HG03558 (cell line): ENCODE results near the gene DPH2.

Source experiments
- ATAC-seq: cut with Tn5 transposase; IDR thresholded peaks from one replicate; pipeline ENCODE4 v1.9.1; 2021; ENCODE audit warnings: moderate number of reproducible peaks; ENCODE audit not compliant: unreplicated experiment; ENCODE audit errors: extremely low read depth

The DPH2 gene

DNA sequence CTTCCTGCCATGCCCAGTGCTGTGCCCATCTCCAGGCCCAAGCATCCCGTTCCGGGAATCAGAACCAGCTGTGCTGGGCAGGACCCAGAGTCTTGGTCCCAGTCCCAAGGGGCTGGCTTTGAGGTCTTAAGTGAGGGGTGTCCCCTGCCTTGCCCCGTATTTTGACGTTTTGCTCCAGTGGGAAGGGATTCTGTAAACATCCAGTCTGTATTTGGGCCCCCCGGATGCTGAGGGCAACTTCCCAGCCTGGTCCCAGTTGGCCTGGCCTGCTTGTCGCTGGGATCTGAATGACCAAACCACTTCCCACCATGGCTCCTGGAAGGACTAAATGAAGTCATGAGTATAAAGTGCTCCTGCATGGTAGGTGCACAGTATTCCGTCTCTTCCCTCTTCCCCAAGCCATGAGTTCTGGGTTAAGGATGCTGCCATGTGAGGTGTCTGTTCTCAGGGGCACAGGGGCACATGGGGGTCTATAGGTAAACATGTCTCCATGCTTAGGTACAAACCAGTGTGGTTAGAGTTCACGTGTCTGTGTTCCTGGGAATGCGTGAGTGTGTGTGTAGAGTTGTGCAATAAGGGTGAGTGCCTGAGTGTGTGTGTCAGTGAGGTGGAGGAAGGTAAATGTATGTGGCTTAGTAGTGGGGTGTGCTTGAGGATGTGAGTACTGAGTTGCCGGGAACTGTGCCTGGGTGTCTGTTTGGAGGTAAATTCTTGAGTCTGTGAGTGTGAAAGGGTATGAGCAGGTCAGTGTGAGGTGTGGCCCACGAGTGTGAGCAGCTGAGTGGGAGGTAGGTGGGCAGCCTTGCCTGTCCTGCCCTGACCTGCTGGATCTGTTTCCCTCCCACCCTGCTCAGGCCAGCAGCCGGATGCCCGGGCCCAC is 10.7 kb downstream of the DPH2 start:
- no peak for ATAC-seq

DNA sequence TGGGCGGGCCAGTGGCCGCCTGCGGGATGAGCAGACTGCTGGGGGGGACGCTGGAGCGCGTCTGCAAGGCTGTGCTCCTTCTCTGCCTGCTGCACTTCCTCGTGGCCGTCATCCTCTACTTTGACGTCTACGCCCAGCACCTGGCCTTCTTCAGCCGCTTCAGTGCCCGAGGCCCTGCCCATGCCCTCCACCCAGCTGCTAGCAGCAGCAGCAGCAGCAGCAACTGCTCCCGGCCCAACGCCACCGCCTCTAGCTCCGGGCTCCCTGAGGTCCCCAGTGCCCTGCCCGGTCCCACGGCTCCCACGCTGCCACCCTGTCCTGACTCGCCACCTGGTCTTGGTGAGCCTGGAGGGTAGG is 11.3 kb downstream of the DPH2 start:
- ATAC-seq, result no peak

DNA sequence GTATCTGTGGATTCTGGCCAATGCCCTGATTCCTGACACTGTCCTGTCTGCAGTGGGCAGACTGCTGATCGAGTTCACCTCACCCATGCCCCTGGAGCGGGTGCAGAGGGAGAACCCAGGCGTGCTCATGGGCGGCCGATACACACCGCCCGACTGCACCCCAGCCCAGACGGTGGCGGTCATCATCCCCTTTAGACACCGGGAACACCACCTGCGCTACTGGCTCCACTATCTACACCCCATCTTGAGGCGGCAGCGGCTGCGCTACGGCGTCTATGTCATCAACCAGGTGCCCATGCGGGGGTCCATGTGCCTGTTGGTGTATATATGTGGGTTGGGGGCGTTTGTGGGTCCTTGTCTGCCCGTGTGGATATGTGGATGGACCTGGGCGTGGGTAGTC is 11.8 kb downstream of the DPH2 start:
- no peak for ATAC-seq

DNA sequence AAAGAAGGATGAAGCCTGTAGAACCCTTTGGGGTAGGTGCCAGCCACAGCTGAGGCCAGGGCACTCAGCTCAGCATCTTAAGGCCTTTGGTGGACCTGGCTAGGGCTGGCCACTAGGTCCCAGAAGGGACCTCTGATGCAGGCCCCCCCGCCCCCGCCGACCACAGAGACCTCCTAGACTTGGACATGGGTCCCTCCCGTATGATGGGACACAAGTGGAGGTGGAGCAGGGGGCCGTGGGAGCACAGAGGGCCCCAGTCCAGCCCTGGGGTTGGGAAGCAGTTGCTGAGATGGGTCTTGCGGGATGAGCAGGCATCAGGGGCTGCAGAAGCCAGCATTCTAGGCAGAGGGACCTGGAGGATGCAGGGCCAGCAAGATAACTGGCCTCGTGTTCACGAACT is 12.4 kb downstream of the DPH2 start:
- no peak for ATAC-seq

DNA sequence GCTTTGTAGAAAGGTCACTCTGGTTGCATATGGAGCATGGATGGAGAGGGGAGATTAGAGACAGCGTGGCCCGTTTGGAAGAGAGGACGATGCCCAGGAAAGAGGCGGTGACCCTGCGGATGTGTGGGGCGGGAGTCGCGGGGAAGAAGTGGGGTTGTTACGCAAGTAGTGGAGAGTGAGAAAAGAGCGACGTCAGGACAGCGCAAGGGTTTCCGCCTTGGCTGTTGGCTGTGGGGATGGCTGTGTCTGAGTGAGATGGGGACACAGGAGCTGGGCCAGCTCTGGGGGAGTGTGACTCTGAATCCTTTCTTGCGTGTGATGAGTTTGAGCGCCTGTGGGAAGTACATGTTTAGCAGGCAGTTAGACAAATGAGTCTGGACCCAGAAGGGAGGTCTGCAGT is 13.0 kb downstream of the DPH2 start:
- ATAC-seq, result no peak

DNA sequence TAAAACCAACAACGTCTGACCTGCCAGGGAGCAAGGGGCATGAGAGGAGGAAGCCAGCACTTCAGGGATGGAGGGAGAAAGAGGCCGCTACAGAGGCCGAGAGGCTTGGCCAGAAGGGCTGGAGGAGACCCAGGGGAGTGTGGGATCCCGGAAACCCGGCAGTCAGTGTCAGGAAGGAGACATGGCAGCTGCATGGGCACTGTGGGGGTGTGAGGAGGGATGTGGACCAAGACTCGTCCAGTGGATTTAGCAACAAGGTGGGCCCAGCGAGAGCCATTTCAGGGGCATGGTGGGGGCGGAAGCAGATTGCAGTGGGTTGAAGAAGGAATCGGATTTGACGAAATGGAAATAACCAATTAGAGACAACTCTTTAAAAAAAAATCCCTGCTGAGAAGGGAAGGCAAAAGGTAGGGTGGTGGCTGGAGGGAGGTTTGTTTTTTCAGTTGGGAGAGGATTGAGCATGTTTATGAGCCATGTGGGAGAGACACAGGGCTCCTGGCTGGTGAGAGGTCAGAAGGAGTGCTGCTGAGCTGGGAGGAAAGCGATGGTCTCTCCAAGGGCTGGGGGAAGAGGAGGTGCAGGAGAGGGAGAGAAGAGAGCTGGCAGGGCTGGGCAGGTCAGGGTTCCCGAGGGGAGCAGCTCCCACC is 13.6 kb downstream of the DPH2 start:
- ATAC-seq, result no peak

DNA sequence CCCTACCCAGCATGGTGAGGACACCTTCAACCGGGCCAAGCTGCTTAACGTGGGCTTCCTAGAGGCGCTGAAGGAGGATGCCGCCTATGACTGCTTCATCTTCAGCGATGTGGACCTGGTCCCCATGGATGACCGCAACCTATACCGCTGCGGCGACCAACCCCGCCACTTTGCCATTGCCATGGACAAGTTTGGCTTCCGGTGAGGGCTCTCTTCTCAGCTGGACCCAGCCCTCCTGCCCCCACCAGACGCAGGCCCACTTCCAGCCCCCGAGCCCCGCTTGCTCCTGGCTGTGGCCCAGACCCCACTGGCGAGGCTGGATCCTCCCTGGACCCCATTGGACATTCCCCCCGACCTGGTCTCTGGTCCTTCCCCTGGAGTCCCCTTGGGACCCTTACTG is 15.0 kb downstream of the DPH2 start:
- ATAC-seq, result no peak

DNA sequence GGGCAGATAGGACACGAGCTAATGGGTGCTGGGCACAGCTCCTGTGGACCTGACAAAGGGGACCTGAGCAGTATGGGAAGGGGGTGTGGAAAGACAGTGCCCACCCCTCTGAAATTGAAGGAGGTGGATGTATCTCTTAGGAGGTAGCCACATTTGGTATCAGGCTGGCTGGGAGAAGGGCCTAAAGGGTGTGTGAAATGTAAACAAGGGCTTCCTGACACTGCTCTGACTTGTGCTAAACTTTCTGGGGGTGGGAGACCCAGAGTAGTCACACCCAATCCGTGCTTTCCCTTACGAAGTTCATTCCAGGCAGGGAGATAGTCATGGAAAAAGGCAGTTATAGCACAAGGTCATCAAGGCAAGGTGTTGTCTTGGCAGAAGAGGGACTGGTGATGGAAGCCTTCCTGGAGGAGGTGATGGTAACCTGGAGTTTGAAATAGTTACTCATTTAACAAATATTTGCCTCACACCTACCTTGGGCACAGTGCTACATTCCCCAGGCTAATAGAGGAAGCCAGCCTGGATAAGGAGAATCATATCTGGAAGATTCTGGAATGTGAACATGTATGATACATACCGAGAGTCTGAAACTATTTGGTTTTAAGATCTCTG is 16.3 kb downstream of the DPH2 start:
- ATAC-seq, result no peak

DNA sequence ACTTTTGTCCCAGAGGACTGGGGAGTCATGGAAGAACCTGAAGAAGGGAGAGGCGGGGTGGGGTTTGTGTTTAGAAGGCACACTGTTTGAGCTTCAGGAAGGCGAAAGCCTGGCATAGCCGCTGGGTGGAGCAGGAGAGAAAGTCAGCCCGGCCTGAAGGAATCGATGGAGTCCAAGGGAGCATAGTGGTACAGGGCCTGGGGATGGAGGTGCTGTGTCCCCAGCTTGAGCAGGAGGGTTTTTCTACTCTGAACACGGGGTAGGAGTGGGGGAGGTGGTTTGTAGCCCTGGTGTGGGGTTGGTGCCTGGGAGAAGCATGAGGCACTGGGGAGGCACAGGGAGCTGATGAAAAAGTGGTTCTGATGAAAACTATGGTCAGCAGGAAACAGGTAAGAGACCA is 16.9 kb downstream of the DPH2 start:
- no peak for ATAC-seq

DNA sequence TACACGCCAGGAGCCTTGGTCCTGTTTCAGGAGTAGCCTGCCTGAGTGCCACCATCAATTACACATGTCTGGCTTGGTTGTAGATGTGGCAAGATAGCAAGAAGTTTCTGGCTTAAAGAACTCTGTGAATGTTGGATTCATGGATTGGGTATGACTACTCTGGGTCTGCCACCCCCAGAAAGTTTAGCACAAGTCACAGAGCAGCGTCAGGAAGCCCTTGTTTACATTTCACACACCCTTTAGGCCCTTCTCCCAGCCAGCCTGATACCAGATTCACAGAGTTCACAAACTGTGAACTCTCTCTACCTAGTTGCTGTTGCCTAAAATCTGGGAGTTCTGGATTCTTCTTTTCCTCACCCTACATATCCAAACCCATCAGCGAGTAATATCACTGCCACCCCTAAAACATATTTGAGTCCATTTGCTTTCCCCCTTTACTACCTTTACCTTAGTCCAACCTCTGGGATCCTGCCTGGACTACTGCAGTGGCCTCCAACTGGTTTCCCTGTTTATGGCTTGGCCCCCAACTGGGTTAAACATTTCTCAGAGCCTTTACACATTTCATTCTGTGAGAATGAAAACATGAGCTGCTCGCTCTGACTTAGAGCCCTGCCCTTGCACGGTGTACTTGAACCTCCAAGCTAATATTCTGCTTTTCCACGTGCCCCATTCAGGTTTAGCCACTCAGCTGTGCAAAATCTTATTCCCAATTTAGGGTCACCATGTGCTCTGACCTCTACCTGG is 17.5 kb downstream of the DPH2 start:
- no peak for ATAC-seq

DNA sequence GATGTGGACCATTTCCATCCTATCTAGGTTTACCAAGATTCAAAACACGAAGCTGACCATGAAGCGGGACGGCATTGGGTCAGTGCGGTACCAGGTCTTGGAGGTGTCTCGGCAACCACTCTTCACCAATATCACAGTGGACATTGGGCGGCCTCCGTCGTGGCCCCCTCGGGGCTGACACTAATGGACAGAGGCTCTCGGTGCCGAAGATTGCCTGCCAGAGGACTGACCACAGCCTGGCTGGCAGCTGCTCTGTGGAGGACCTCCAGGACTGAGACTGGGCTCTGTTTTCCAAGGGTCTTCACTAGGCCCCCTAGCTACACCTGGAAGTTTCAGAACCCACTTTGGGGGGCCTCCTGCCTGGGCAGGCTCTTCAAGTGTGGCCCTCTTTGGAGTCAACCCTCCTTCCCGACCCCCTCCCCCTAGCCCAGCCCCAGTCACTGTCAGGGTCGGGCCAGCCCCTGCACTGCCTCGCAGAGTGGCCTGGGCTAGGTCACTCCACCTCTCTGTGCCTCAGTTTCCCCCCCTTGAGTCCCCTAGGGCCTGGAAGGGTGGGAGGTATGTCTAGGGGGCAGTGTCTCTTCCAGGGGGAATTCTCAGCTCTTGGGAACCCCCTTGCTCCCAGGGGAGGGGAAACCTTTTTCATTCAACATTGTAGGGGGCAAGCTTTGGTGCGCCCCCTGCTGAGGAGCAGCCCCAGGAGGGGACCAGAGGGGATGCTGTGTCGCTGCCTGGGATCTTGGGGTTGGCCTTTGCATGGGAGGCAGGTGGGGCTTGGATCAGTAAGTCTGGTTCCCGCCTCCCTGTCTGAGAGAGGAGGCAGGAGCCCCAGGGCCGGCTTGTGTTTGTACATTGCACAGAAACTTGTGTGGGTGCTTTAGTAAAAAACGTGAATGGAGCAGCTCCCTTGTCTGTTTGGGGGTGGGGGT is 20.7 kb downstream of the DPH2 start:
- ATAC-seq, result no peak

DNA sequence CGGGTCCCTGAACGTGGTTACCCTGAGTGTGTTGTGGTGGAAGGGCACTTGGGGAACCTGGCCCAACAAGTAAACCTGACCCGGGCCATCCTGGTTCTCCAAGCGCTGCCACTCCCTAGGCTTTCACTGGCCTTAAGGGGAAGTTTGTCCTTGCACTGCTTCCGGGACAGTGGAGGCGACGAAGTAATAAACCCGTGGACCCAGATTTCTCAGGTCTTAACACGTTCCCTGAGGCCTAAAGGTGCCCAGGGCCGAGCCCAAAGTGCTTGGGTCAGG is 21.3 kb downstream of the DPH2 start:
- ATAC-seq, result no peak

DNA sequence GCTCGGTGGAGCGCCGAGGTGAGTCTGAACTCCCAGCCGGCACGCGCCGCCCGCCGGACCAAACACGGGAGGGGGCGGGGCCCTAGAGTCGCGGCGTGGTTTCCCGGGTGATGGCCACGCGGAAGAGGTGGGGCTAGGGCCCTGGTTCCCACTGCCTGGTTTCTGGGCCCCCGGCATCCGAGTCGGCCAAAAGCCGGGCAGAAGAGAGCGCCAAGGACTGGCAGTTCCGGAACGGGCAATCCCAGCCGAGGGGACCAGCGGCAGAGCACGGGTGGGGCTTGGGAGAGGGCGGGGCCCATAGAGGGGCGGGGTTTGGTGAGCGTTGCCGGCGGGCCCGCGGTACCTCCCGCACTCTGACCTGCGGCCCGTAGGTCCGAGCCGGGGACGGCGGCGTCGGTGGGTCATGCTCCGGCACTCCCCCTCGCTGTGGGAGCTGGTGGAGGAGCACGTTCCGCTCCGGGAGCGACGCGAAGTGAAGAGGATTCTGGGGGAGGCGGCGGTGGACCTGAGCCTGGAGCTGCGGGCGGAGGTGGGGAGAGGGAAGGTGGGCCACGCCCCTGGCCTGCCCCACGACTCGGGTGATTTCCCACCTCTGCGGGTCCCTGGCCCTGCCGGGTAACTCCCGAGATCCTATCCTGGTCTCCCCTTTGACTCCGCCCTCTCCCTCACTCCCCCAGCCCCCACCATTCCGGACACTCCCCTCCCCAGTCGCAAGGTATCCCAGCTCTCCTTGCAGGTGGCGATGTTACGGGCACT is 21.8 kb downstream of the DPH2 start, which contains the start of gene CCDC24:
Gene CCDC24, plus strand, starts transcription at position 124 of the 756 bp plus-strand sequence. Its CDS starts 280 bp downstream, at position 404.
- ATAC-seq, result peak; percentile 39

DNA sequence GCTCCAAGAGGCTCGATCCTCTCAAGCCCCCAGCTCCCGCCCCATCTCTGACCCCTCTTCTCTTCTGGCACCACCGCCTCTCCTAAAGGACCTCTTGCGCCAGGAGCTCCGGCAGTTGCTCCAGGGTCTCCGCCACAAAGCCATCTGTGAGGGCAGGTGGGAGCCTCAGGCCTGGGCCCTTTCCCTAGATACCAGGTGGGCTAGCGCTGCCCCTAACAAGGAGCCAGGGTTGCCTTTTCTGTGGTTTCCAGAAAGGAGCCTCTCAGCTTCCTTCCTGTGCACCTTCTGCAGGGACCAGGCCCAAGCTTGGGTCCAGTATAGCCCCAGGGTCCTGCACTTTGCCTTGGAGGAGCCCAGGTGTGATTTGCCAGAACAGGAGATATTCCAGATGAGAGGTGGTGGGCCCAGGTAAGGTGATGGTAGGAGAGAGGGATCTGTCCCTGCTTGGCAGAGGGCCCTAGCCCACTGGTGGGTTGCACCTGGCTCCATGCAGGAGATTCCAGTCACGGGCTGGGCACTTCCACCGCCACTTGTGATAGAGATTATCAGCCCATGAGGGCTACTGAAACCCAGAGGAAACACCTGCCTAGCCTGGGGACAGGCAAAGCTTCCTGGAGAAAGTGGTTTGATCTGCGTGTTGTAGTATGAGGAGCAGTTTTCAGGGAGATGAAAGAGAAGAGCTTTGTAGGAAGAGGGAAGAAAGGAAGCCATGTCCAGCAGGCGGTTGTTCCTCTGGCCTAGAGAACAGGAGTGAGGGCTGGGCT is 22.6 kb downstream of the DPH2 start:
- ATAC-seq, result no peak

DNA sequence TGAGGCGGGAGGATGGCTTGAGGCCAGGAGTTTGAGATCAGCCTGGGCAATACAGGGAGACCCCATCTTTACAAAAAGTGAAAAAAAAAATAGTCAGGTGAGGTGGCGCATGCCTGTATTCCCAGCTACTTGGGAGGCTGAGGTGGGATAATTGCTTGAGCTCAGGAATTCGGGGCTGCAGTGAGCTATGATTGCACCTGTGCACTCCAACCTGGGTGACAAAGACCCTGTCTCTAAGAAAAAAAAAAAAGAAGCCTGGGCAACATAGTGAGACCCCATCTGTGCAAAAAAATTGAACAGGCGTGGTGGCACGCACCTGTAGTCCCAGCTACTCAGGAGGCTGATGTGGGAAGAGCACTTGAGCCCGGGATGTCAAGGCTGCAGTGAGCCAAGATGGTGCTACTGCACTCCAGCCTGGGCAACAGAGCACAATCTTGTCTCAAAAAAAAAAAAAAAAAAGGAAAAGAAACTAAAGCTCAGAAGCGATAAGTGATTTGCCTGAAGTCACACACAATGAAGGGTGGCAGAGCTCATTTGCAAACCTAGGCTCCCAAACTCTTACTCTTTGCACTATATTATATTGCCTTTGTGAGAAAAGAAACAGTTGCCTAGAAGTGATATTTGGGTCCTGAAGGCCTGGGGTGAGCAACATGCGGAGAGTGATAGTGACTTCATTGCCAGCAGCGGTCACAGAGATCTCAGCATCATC is 23.6 kb downstream of the DPH2 start:
- no peak for ATAC-seq

DNA sequence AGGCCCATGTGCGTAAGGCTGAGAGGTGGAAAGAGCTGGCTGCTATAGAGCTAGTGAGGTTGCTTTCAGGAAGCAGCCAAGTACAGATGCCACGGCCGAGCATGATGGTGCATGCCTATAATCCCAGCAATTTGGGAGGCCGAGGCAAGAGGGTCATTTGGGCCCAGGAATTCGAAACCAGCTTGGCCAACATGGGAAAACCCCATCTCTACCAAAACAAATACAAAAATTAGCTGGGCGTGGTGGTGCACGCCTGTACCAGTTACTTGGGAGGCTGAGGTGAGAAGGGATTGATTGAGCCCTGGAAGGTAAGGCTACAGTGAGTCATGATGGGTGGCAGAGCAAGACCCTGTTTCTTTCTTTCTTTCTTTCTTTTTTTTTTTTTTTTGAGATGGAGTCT is 24.3 kb downstream of the DPH2 start:
- no peak for ATAC-seq

DNA sequence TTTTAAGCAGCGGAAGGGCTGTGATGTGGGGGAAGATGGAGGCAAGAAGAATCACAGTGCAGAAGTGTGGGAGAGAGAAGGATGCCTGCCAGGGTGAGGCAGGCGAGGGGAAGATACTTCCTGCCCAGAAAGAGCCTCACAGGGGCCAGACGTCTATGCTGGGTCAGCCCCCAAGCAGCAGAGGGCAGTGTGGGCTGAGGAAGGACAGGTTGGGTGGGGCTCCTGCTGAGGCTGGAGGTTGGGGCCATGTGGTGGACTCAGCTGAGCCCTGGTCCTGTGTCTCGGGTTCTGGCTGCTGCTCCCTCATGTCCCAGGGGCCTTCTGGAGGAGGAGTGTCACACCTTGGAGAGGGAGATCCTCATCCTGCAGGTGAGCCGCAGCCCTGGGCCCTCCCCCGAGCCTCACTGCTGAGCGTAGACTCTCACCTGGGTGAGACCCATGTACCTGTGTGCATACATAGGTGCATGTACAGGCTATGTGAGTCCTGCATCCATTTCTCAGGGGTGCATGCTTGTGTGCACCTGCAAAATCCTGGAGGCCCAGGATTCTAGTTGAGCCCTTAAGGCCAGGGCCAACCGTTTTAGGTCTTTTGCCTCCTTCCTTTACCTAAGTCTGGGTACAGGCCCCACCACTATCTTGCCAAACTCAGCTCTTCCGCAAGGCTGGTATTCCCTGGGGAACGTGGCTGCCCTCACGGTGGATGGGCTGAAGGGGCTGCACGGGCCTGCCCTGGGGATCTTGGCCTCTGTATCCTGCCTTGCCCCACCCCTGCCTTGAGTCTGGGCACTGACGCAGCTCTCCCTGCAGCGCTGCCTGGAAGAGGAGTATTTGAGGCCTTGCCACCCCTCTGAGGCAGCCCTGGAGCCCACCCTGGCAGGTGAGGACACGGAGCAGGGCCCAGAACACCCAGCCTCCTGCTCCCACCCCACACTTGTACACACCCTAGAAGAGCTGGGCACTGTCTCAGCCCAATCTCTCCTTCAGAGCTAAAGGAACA is 25.3 kb downstream of the DPH2 start:
- ATAC-seq, result no peak
